Measurements from ENCODE around the gene SERPINB13. TPM values are rescaled to one million over a fixed set of nuclear protein-coding genes. Genes with fewer than 3 reads are reported as not detected.
"Not testable (repeated sequence)": the region's sequence is repeated elsewhere in the genome, so short reads cannot be mapped to it uniquely, and the experiment has no call there.

The SERPINB13 gene
- total RNA-seq, 1 donor: not detected

GRCh38 chr18:63644142-63644541 lies 57.0 kb downstream of the SERPINB13 start, which contains the start of gene SERPINB4:
Gene SERPINB4 (minus strand): TSS chr18:63644256. CDS start chr18:63643577, 679 bp downstream.
- not testable (repeated sequence) for DNase-seq (ENCODE audit: low read depth); H3K4me3 ChIP-seq (ENCODE audit: low read depth, low read length)

GRCh38 chr18:63644694-63645093 lies 57.6 kb downstream of the SERPINB13 start:
- not testable (repeated sequence) for H3K4me3 ChIP-seq (ENCODE audit: low read depth, low read length); DNase-seq (ENCODE audit: low read depth)

GRCh38 chr18:63646936-63647335 lies 59.8 kb downstream of the SERPINB13 start:
- H3K4me3 ChIP-seq (ENCODE audit: low read depth, low read length): no peak overlapping the region
- TF ChIP-seq, protein P1, sequence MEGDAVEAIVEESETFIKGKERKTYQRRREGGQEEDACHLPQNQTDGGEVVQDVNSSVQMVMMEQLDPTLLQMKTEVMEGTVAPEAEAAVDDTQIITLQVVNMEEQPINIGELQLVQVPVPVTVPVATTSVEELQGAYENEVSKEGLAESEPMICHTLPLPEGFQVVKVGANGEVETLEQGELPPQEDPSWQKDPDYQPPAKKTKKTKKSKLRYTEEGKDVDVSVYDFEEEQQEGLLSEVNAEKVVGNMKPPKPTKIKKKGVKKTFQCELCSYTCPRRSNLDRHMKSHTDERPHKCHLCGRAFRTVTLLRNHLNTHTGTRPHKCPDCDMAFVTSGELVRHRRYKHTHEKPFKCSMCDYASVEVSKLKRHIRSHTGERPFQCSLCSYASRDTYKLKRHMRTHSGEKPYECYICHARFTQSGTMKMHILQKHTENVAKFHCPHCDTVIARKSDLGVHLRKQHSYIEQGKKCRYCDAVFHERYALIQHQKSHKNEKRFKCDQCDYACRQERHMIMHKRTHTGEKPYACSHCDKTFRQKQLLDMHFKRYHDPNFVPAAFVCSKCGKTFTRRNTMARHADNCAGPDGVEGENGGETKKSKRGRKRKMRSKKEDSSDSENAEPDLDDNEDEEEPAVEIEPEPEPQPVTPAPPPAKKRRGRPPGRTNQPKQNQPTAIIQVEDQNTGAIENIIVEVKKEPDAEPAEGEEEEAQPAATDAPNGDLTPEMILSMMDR (IDR thresholded peaks at IDR 0.05; ENCODE audit: insufficient read depth, low read length): no peak
- DNase-seq (ENCODE audit: low read depth): peak; percentile 12

GRCh38 chr18:63648241-63648640 lies 61.1 kb downstream of the SERPINB13 start:
- DNase-seq (ENCODE audit: low read depth): no peak
- TF ChIP-seq, protein P1 (IDR thresholded peaks at IDR 0.05; ENCODE audit: insufficient read depth, low read length): no peak
- H3K4me3 ChIP-seq (ENCODE audit: low read depth, low read length): no peak overlapping the region

Other genes with a start within 250 kb of the SERPINB13 start
- 55.0 and 64.8 TPM in 2 replicates for gene KDSR, start 220.1 kb upstream of the SERPINB13 start, total RNA-seq (ENCODE audit: low replicate concordance)
- 38.1 and 77.9 TPM in 2 replicates for gene VPS4B, start 164.9 kb upstream of the SERPINB13 start, total RNA-seq (ENCODE audit: low replicate concordance)
- not detected in 2 replicates for gene SERPINB5, start 110.4 kb upstream of the SERPINB13 start, total RNA-seq (ENCODE audit: low replicate concordance)
- not detected in 2 replicates for gene SERPINB12, start 45.0 kb upstream of the SERPINB13 start, total RNA-seq (ENCODE audit: low replicate concordance)
- not detected in 2 replicates for gene SERPINB4, start 56.9 kb downstream of the SERPINB13 start, total RNA-seq (ENCODE audit: low replicate concordance)
- not detected in 2 replicates for gene SERPINB3, start 74.5 kb downstream of the SERPINB13 start, total RNA-seq (ENCODE audit: low replicate concordance)
- gene SERPINB11, start 115.6 kb downstream of the SERPINB13 start, total RNA-seq (ENCODE audit: low replicate concordance): not detected in 2 replicates
- 0.27 TPM in 1 of 2 replicates, not detected in the other for gene SERPINB7, start 188.1 kb downstream of the SERPINB13 start, total RNA-seq (ENCODE audit: low replicate concordance)